Measurements from ENCODE around the gene SLC35D1. TPM values are rescaled to one million over a fixed set of nuclear protein-coding genes. Genes with fewer than 3 reads are reported as not detected.

Gene SLC35D1
- total RNA-seq (10 to 100 TPM in 1 of 2 donors, 1 to 10 TPM in 1; 9.2 to 10.9 TPM), polyA plus RNA-seq (ENCODE audit: insufficient read length in 6 of 6) (10 to 100 TPM in 2 of 6 donors, 1 to 10 TPM in 4; 8.5 to 10.9 (median 9.3) TPM)
- long read RNA-seq, donor 1, full-length matches to known transcripts, result 1 of 1 reads
- long read RNA-seq, donor 1, partial matches to known transcripts, result 0 of 1 reads
- long read RNA-seq, donor 1, other reads (novel, unspliced or antisense), result 0 of 1 reads
- long read RNA-seq, donor 2, full-length matches to known transcripts, result 2 of 2 reads
- long read RNA-seq, donor 2, partial matches to known transcripts, result 0 of 2 reads
- long read RNA-seq, donor 2, other reads (novel, unspliced or antisense), result 0 of 2 reads
- long read RNA-seq, donor 3, full-length matches to known transcripts, result 2 of 2 reads
- long read RNA-seq, donor 3, partial matches to known transcripts, result 0 of 2 reads
- long read RNA-seq, donor 3, other reads (novel, unspliced or antisense), result 0 of 2 reads
- long read RNA-seq, donor 4, full-length matches to known transcripts, result 2 of 3 reads
- long read RNA-seq, donor 4, partial matches to known transcripts, result 0 of 3 reads
- long read RNA-seq, donor 4, other reads (novel, unspliced or antisense), result 1 of 3 reads
- long read RNA-seq, donor 5, full-length matches to known transcripts, result 2 of 2 reads
- long read RNA-seq, donor 5, partial matches to known transcripts, result 0 of 2 reads
- long read RNA-seq, donor 5, other reads (novel, unspliced or antisense), result 0 of 2 reads
- long read RNA-seq, donor 6, full-length matches to known transcripts, result 1 of 1 reads
- long read RNA-seq, donor 6, partial matches to known transcripts, result 0 of 1 reads
- long read RNA-seq, donor 6, other reads (novel, unspliced or antisense), result 0 of 1 reads
- long read RNA-seq, donor 7, result 0 reads
- long read RNA-seq, donor 8, full-length matches to known transcripts, result 1 of 1 reads
- long read RNA-seq, donor 8, partial matches to known transcripts, result 0 of 1 reads
- long read RNA-seq, donor 8, other reads (novel, unspliced or antisense), result 0 of 1 reads
- long read RNA-seq, donor 9, result 0 reads
- long read RNA-seq, donor 10, full-length matches to known transcripts, result 1 of 1 reads
- long read RNA-seq, donor 10, partial matches to known transcripts, result 0 of 1 reads
- long read RNA-seq, donor 10, other reads (novel, unspliced or antisense), result 0 of 1 reads
- long read RNA-seq, donor 11, full-length matches to known transcripts, result 1 of 1 reads
- long read RNA-seq, donor 11, partial matches to known transcripts, result 0 of 1 reads
- long read RNA-seq, donor 11, other reads (novel, unspliced or antisense), result 0 of 1 reads
- long read RNA-seq, donor 12, result 0 reads

GRCh38 chr1:67053785-67054772, at the start of gene SLC35D1:
TSS of gene SLC35D1 (minus strand) at chr1:67054148. CDS start at chr1:67054013, 135 bp downstream.
- ATAC-seq (peak; percentile 91), DNase-seq (peak; percentile 77 to 94 (median 80))
- Histone ChIP-seq H3K36me3 (peaks cover 0 to 5% of the 10 kb centered on the region in 2 donors), H3K9me3 (no peaks in the 10 kb centered on the region), H3K4me1 (peaks cover 0 to 20% of the 10 kb centered on the region in 2 donors), H3K27me3 (no peaks in the 10 kb centered on the region), H3K27ac (peak within 1 kb of the TSS; percentile 93 to 94), H3K4me3 (peak within 1 kb of the TSS; percentile 75 to 81)
- intact Hi-C loops (cut with DNase I), result no loop called here
- TF ChIP-seq, protein P1, sequence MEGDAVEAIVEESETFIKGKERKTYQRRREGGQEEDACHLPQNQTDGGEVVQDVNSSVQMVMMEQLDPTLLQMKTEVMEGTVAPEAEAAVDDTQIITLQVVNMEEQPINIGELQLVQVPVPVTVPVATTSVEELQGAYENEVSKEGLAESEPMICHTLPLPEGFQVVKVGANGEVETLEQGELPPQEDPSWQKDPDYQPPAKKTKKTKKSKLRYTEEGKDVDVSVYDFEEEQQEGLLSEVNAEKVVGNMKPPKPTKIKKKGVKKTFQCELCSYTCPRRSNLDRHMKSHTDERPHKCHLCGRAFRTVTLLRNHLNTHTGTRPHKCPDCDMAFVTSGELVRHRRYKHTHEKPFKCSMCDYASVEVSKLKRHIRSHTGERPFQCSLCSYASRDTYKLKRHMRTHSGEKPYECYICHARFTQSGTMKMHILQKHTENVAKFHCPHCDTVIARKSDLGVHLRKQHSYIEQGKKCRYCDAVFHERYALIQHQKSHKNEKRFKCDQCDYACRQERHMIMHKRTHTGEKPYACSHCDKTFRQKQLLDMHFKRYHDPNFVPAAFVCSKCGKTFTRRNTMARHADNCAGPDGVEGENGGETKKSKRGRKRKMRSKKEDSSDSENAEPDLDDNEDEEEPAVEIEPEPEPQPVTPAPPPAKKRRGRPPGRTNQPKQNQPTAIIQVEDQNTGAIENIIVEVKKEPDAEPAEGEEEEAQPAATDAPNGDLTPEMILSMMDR (IDR thresholded peaks at IDR 0.05), result no peak

DNA sequence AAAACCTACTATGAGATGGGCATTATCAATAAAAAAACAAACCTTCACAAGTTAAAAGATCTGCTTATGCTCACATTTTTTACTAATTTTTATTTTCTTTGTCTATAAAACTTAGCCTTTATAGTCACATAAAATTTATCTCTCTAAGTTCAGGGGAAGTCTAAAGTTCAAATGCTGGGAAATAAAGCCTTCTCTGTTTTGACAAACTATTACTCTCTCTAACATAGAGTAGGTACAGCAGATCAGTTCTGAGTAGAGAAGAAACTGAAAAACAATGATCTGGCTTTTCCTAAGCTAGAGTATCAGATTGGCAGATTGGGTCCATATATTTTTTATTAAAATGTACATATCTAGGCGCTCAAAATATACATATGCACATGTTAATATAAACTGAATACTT, 49.6 kb upstream of the SLC35D1 start:
- DNase-seq (no peak), ATAC-seq (no peak)
- Histone ChIP-seq H3K36me3 (no peaks in the 10 kb centered on the region), H3K27me3 (peaks cover 0 to 3% of the 10 kb centered on the region in 2 donors), H3K9me3 (no peaks in the 10 kb centered on the region), H3K27ac (no peak overlapping the region), H3K4me3 (no peak overlapping the region), H3K4me1 (no peaks in the 10 kb centered on the region)
- TF ChIP-seq, protein P1 (IDR thresholded peaks at IDR 0.05), result no peak
- intact Hi-C loops (cut with DNase I), result no loop called here

GRCh38 chr1:67100833-67101232, 46.9 kb upstream of the SLC35D1 start:
- no peaks in the 10 kb centered on the region for H3K4me1 ChIP-seq
- H3K4me3 ChIP-seq, result no peak overlapping the region
- H3K36me3 ChIP-seq, result no peaks in the 10 kb centered on the region
- intact Hi-C loops (cut with DNase I), result no loop called here
- TF ChIP-seq, protein P1 (IDR thresholded peaks at IDR 0.05), result no peak
- no peaks in the 10 kb centered on the region for H3K27me3 ChIP-seq
- ATAC-seq, result no peak
- DNase-seq, result no peak
- H3K27ac ChIP-seq, result no peak overlapping the region
- no peaks in the 10 kb centered on the region for H3K9me3 ChIP-seq

DNA sequence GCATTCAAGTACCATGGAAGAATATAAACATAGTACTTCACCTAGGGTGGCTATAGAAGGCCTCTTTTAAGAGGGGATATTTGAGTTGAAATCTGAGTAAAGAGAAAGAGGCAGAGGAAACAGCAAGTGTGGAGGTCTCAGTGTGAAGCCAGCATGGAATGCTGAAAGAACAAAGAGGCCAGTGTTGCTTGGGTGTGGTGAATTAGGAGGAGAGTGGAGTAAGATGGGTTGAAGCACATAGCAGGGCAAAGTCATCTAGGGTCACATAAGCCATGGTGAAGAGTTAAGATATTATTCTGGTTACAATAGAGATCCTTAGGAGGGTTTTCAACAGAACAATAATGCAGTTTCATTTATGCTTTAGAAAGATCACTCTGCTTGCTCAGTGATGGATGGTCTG, 43.4 kb upstream of the SLC35D1 start:
- H3K27me3 ChIP-seq, result no peaks in the 10 kb centered on the region
- no peaks in the 10 kb centered on the region for H3K4me1 ChIP-seq
- no peaks in the 10 kb centered on the region for H3K9me3 ChIP-seq
- intact Hi-C loops (cut with DNase I), result no loop called here
- H3K27ac ChIP-seq, result no peak overlapping the region
- H3K36me3 ChIP-seq, result no peaks in the 10 kb centered on the region
- DNase-seq (no peak), ATAC-seq (no peak)
- TF ChIP-seq, protein P1 (IDR thresholded peaks at IDR 0.05), result no peak
- H3K4me3 ChIP-seq, result no peak overlapping the region

All from left lung (tissue), 14 donors.